Measurements from ENCODE around the gene FAM210B.
"Not testable (repeated sequence)": the region's sequence is repeated elsewhere in the genome, so short reads cannot be mapped to it uniquely, and the experiment has no call there.

FAM210B gene

GRCh38 chr20:56328861-56329260 is 29.9 kb upstream of the FAM210B start:
- no peaks in the 10 kb centered on the region for H3K79me2 ChIP-seq (ENCODE audit: low read length)
- H2AFZ ChIP-seq (ENCODE audit: low read length) = no peak overlapping the region
- H3K4me1 ChIP-seq (ENCODE audit: low read length) = no peaks in the 10 kb centered on the region
- no peaks in the 10 kb centered on the region for H3K9me3 ChIP-seq (replicated peaks; ENCODE audit: insufficient read depth, low read length)
- TF ChIP-seq EZH2phosphoT487 (IDR thresholded peaks at IDR 0.05; ENCODE audit: low read length) = no peak
- no peak for TF ChIP-seq EZH2 (optimal IDR thresholded peaks at IDR 0.05; ENCODE audit: low read depth, low read length)
- TF ChIP-seq CTCF (IDR thresholded peaks at IDR 0.05; ENCODE audit: low read length) = no peak
- no peaks in the 10 kb centered on the region for H3K36me3 ChIP-seq (replicated peaks; ENCODE audit: insufficient read depth, low read length)
- H3F3A ChIP-seq (ENCODE audit: insufficient read depth, low read length) = no peaks in the 10 kb centered on the region
- no peak overlapping the region for H3K9ac ChIP-seq (ENCODE audit: low read length)
- no peak overlapping the region for H3K4me2 ChIP-seq (ENCODE audit: low read depth, low read length)
- no peaks in the 10 kb centered on the region for H3K9me2 ChIP-seq (replicated peaks; ENCODE audit: insufficient read depth, low read length)
- H4K20me1 ChIP-seq (ENCODE audit: insufficient read depth, low read length) = no peaks in the 10 kb centered on the region
- no peak overlapping the region for H3K4me3 ChIP-seq (ENCODE audit: low read length)
- H3K27ac ChIP-seq (ENCODE audit: low read length) = no peak overlapping the region
- DNase-seq = peak; percentile 47
- H3K27me3 ChIP-seq (replicated peaks; ENCODE audit: insufficient read depth, low read length) = no peaks in the 10 kb centered on the region

- H3K9ac ChIP-seq (ENCODE audit: low read length); H3K4me3 ChIP-seq (ENCODE audit: low read length); H3K27ac ChIP-seq (ENCODE audit: low read length); H3K4me2 ChIP-seq (ENCODE audit: low read depth, low read length); H4K20me1 ChIP-seq (ENCODE audit: insufficient read depth, low read length); H3K9me2 ChIP-seq (replicated peaks; ENCODE audit: insufficient read depth, low read length); H3F3A ChIP-seq (ENCODE audit: insufficient read depth, low read length); H2AFZ ChIP-seq (ENCODE audit: low read length); H3K9me3 ChIP-seq (replicated peaks; ENCODE audit: insufficient read depth, low read length); DNase-seq; H3K27me3 ChIP-seq (replicated peaks; ENCODE audit: insufficient read depth, low read length); H3K79me2 ChIP-seq (ENCODE audit: low read length); H3K4me1 ChIP-seq (ENCODE audit: low read length); H3K36me3 ChIP-seq (replicated peaks; ENCODE audit: insufficient read depth, low read length): not testable (repeated sequence)
Observed at GRCh38 chr20:56336709-56337108, 22.1 kb upstream of the FAM210B start.

GRCh38 chr20:56342783-56343182 is 16.0 kb upstream of the FAM210B start:
- Histone ChIP-seq H3K79me2 (ENCODE audit: low read length) (no peaks in the 10 kb centered on the region), H2AFZ (ENCODE audit: low read length) (no peak overlapping the region), H3K9ac (ENCODE audit: low read length) (no peak overlapping the region), H3K4me2 (ENCODE audit: low read depth, low read length) (no peak overlapping the region), H3K27me3 (replicated peaks; ENCODE audit: insufficient read depth, low read length) (no peaks in the 10 kb centered on the region), H3F3A (ENCODE audit: insufficient read depth, low read length) (no peaks in the 10 kb centered on the region), H3K9me2 (replicated peaks; ENCODE audit: insufficient read depth, low read length) (no peaks in the 10 kb centered on the region), H3K4me3 (ENCODE audit: low read length) (no peak overlapping the region), H3K27ac (ENCODE audit: low read length) (no peak overlapping the region), H4K20me1 (ENCODE audit: insufficient read depth, low read length) (0 out of 2 replicates have a peak, but pooled peaks cover 2% of the 10 kb centered on the region), H3K4me1 (ENCODE audit: low read length) (no peaks in the 10 kb centered on the region), H3K9me3 (replicated peaks; ENCODE audit: insufficient read depth, low read length) (no peaks in the 10 kb centered on the region), H3K36me3 (replicated peaks; ENCODE audit: insufficient read depth, low read length) (no peaks in the 10 kb centered on the region)
- DNase-seq = no peak
- no peak for TF ChIP-seq CTCF (IDR thresholded peaks at IDR 0.05; ENCODE audit: low read length)
- TF ChIP-seq EZH2phosphoT487 (IDR thresholded peaks at IDR 0.05; ENCODE audit: low read length) = no peak
- TF ChIP-seq EZH2 (optimal IDR thresholded peaks at IDR 0.05; ENCODE audit: low read depth, low read length) = no peak

- Histone ChIP-seq H3K79me2 (ENCODE audit: low read length) (no peaks in the 10 kb centered on the region), H3K27me3 (replicated peaks; ENCODE audit: insufficient read depth, low read length) (no peaks in the 10 kb centered on the region), H2AFZ (ENCODE audit: low read length) (peak overlapping the region; percentile 50; the same call in 1 of the 2 replicates), H3F3A (ENCODE audit: insufficient read depth, low read length) (no peaks in the 10 kb centered on the region), H3K9me3 (replicated peaks; ENCODE audit: insufficient read depth, low read length) (no peaks in the 10 kb centered on the region), H3K36me3 (replicated peaks; ENCODE audit: insufficient read depth, low read length) (no peaks in the 10 kb centered on the region), H4K20me1 (ENCODE audit: insufficient read depth, low read length) (0 out of 2 replicates have a peak, but pooled peaks cover 2% of the 10 kb centered on the region), H3K4me1 (ENCODE audit: low read length) (no peaks in the 10 kb centered on the region), H3K9ac (ENCODE audit: low read length) (no peak overlapping the region), H3K9me2 (replicated peaks; ENCODE audit: insufficient read depth, low read length) (no peaks in the 10 kb centered on the region), H3K27ac (ENCODE audit: low read length) (no peak overlapping the region), H3K4me2 (ENCODE audit: low read depth, low read length) (peak overlapping the region; percentile 65), H3K4me3 (ENCODE audit: low read length) (peak overlapping the region; percentile 11; the same call in 1 of the 2 replicates)
- TF ChIP-seq EZH2 (optimal IDR thresholded peaks at IDR 0.05; ENCODE audit: low read depth, low read length) (no peak), EZH2phosphoT487 (IDR thresholded peaks at IDR 0.05; ENCODE audit: low read length) (no peak), CTCF (IDR thresholded peaks at IDR 0.05; ENCODE audit: low read length) (peak; percentile 63)
- peak; percentile 59 for DNase-seq
Observed at GRCh38 chr20:56343861-56344381, 14.9 kb upstream of the FAM210B start.
